Pulmonary artery endothelial cell (primary cell): Measurements from ENCODE around the gene HIVEP3. TPM values are rescaled to one million over a fixed set of nuclear protein-coding genes. Genes with fewer than 3 reads are reported as not detected.
A peak's percentile ranks its signal among the peaks of the same experiment; 100 is the strongest.

Experiments
- DNase-seq: peaks from one replicate; pipeline ENCODE4 v3.0.0-alpha.2; 2011; ENCODE audit warnings: low read depth, low spot score
- total RNA-seq: library from RNA; depleted of rRNA; stranded (reverse); fragments of >200 nt; gene quantifications from 2 replicates; pipeline ENCODE4 v1.2.3, GENCODE V29; 2014

Gene HIVEP3
- total RNA-seq, 1 donor from 2014 or later: 1.1 TPM

DNA sequence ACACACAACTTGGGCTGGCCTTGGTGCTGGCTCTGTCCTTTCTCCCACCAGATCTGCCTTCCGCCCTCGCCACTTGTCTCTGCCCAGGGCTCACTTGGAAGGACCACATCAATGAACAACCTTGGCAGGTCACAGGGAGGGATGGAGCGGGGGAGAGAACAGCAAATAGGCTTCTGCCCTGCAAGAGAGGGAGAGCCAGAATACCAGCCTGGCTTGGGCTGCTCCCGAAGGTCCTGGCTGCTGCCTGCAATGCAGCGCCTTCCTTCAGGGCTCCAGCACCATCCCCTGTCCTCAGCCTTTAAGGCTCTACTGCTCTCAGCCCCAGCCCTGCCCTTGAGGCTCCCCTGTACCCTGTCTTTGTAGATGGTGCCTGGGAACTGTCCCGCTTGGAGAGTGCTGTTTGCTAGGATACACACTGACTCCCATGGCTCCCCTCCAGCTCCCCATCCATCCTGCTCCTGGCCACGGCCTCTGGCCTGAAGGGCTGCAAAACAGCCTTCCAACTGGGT lies 43.8 kb downstream of the HIVEP3 start:
- no peak for DNase-seq

DNA sequence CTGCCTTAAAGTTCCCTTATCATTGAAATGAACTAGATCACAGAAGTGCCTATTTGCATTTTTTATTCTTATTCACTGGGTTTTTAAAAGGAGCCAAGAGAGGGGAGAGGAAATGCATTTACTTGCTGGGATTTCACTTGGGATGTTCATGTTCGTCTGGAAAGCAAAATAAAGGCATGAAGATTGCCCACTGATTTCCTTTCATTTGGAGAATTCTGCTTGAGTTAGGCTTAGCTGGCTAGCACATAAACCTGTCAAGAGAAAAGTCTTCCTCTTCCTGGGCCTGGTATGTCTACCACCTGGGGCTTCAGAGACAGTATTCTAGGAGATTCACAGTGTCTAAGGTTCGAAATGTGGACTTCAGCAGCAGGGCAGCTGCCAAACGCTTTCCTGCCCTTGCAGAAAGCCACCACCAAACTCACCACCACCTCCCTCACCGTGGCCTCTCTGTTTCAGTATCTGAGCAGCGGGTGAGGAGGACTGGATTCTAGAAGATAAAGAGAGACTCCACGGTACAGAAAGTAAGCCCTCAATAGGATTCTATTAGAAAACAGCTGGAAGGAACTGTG lies 44.5 kb downstream of the HIVEP3 start:
- no peak for DNase-seq

DNA sequence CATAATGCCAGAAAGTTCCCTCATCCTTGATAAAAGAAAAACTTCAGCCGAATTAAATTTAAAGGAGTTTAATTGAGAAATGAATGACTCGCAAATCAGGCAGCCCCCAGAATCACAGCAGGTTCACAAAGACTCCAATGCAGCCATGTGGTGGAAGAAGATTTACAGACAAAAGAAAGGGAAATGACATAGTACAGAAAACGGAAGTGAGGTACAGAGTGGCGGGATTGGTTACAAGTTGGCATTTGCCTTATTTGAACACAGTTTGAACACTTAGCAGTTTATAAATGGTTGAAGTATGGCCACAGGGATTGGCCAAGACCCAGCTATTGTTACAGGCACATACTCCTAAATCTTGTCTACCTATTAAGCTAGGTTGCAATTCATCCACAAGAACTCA lies 46.6 kb downstream of the HIVEP3 start:
- no peak for DNase-seq

DNA sequence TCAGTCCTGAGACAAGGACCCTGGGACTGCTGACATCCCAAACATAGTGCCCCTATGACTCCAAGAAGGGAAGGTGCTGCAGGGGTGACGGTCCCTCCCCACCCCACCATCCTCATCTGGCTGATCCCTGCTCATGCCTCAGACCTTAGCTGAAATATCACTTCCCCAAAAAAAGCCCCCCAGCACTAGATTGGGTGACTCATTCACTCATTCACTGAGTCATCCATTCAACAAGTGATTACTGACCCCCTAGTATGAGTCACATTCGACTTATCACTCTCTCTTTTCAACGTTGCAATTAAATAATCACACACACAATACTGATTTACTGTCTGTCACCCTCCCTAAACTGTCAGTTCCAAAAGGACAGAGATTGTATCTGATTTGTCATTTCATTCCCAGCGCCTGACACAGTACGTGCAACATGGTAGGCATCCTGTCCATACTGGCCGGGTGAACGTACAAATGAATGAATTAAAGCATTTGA lies 48.6 kb downstream of the HIVEP3 start:
- peak; percentile 32 for DNase-seq

DNA sequence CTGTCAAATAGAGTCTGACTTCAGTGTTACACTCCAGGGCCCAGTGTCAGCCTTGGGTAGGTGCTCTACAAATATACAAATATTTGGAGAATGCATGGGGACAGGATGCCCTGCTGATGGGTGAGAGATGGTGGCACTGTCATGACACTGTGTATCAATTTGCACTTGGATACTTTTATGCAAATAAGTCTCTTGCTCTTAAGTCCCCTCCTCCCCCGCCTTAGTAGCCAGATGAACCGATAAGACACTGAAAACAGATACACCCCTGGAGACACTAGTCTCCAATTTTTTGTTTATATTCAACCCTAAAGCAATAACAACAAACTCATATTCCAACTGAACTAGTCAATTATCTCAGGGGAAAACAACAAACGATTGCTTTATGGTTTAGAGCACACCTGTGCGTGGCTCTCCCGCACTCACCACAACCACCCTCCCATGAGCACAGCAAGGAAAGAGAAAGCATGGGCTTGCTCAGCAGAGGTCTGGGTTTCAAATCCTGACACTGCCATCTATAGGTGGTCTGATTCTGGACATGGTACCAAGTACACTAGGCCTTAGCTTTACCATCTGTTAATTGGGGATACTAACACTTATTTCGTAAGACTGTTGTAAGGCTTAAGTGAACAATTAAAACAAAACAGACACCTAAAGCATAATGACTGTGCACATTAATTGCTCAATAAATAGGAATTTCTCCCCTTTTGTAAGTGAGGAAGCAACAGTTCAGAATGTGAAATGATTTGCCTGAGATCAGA lies 50.3 kb downstream of the HIVEP3 start:
- no peak for DNase-seq

DNA sequence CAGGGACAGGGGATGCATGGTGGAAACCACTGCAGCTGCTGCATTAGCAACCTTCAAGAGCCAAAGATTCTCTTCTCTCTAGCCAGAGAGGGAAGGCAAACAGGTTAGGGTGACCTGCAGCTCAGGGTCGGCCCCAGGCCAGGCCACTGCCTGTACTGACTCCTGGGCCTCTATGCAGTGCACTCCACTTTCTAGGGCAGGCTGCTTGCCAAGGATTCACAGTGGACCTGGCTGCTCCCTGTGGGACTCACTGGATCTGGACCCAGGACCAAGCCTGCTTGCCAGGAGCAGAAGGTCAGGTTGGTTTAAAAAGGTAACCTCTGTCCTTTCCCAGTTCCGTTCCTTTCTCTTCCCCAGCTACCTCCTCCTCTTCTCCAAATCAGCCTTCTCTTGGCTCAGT lies 52.4 kb downstream of the HIVEP3 start:
- no peak for DNase-seq

DNA sequence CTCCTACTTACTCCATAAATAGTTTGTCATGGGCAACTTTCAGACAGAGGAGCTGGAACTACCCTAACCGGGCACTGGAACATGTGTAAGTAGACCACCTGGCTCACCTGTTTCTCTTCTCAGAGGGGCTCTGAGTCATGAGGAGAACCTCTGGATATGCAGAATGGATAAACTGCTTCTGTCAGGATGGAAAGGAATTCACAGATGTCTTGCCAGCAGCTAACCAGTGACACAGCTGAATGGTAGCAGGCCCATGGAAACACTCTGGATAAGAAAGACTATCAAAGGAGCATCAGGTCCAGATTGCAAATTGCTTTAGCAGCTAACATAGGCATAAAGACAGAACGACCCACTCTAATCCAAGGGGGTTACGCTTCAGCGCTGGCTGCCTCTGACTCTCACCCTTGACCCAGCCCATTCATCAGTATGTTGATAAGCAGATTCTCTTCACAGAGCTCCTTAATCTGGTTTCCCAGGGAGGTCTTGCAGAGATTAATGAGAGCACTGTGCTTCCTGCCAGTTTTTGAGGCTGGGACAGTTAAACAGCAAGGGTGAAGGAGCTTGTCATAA lies 54.2 kb downstream of the HIVEP3 start:
- DNase-seq: no peak

DNA sequence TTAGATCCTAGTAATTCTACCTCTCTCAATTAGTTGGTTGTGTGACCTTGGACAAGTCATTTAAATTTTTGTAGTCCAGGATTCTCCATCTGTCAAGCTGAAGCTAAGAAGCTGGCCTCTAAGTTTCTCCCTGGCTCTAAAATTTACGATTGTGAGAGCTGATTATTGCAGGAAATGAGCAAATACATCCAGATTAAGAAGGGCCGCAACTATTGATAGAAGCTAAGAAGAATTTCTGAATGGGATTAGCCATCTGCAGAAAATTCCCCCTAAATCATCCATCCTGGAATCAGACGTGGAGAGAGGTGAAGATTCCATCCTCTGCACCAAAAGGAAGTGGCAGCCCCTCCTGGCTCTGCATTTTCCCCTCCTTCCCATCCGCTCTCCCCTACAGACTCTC lies 55.0 kb downstream of the HIVEP3 start:
- no peak for DNase-seq

DNA sequence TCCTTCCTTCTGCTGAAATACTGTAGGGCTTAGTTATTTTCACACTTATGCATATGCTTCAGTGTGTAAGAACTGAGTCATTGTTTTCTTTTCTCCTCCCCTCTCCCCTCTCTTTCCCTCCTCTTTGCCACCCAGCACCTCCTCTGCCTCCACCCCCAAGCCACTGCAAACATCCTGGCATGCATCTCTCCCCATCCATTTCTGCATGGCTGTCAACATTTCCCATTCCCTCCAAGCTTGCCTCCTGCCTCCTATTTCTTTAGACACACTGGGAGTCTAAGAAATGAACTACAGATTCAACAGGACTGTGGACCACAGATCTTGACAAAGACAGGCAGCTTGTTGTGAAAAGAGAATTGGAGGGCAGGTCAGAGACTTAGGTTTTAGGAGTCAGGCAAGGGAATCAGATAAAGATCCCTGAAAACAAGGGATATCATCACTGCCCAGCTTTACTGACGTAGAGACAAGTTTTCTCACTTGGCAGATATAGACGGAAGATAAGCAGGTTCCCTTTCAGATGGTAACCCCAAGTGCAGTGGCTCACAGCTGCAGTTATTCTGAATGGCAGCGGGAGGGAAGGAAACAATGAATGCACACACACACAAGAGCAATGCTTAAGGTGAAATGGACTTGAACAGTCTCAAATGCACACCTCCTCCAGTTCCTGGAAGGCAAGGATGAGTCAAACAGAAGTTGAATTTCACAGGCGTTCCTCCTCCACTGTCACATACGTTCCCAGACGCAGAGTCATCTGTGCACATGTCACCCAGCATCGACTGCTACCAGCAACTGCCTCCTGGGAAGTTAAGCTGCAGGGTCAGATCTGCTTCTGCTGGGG lies 56.1 kb downstream of the HIVEP3 start:
- DNase-seq: no peak

DNA sequence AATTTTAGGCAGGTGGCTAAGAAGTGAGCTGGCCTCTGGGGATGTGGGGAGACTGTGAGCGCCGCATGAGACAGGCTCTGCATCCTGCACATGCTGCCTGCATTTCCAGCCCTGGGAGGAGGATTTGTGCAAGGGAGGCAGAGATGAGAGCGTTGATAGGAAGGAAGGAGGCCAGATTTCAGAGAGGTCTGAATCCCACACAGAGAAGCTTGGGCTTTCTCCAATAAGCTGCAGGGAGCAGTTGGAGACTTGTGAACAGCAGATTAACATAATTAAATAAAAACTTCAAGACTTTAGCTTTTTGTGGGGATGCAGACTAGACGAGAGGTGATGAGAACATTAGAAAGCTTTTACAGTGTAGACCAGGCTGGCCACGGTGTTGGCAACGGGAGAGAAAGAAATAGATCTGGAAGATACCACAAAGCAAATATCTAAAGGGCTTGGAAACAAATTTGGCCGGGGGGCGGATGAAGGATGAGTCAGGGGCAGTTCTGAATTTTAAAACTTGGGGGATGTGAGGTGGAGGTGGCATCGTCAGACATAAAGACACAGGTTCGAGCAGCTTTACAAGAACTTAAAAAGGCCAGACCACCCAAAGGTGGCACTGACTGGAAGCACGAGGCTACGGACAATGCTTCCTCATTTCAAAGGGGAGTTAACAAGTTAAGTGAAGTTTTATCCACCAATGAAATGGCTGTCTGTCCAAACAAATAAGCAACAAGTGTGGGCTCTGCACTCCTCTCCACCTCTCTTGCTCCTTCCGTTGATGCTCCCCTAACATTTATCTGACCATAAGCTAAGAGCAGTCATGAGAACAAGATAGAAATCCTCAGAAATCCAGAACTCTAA lies 57.0 kb downstream of the HIVEP3 start:
- no peak for DNase-seq

DNA sequence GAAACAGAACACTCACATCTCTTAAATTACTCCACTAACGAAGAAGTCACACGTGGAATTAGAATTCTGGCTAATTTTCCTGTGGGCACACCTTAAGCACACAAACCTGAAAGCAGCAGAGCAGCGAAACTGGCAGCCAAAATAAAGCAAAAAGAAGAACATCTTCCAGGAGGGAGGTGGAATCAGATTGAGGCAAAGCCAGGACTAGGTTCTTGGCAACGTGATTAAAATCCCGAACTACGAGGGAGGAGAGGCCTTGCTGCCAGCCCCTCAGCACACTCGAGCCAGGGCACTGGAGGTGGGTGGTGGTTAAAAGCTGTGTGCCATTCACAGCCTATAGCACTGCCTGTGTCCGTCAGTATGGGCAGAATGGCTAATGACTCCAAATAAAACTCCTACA lies 58.0 kb downstream of the HIVEP3 start:
- DNase-seq: no peak

DNA sequence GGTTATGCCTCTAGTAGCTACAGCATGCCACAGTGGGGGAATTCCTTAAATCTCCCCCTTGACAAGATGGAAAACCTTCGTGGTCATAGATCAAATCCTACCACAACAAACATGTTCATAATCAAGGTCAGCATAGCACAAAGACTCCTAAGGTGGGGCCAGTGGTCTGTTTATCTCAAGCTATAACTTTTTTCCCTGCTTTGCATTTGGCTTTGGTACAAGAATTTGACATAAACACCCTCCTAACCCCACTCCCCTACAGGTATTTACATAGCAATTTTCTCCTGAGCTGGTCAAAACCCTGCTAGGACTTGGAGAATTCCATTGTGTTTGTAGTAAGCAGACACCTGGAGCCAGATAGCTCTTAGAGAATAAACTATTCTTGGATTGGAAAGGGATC lies 58.5 kb downstream of the HIVEP3 start:
- no peak for DNase-seq

DNA sequence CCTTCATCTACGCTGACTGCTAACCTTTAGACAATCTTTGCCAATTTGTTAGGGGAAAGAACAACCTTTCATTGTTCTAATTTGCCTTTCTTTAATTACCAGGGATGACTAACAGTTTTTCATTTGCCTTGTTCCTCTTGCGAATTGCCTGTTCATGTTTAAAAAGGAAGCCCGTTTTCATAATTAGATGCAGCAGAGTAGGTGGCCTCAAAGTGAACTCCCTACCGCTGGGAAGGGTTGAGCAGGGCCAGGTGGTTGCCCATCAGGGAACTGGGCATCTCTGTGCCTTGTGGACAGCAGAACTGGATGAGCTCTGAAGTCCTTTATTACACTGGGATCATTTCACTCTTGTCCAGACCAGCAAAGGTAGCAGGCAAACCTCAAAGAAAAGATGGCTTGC lies 59.0 kb downstream of the HIVEP3 start:
- DNase-seq: no peak

DNA sequence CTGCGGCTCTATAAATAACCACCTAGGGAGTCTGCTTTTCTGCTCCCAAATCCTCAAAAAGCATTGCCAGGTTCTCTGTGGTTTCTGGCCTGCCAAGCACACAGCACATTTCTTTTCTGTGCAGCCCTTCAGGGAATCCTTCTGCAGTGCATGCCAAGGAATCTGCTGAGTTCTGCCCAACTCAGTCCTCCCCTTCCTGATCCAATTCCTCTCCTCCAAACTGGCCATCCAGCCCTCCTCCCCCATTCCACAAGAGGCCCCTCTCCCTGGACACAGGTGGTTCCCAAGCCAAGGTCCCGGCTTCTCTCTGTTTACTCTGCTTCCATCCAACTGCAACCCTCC lies 61.8 kb downstream of the HIVEP3 start:
- no peak for DNase-seq

DNA sequence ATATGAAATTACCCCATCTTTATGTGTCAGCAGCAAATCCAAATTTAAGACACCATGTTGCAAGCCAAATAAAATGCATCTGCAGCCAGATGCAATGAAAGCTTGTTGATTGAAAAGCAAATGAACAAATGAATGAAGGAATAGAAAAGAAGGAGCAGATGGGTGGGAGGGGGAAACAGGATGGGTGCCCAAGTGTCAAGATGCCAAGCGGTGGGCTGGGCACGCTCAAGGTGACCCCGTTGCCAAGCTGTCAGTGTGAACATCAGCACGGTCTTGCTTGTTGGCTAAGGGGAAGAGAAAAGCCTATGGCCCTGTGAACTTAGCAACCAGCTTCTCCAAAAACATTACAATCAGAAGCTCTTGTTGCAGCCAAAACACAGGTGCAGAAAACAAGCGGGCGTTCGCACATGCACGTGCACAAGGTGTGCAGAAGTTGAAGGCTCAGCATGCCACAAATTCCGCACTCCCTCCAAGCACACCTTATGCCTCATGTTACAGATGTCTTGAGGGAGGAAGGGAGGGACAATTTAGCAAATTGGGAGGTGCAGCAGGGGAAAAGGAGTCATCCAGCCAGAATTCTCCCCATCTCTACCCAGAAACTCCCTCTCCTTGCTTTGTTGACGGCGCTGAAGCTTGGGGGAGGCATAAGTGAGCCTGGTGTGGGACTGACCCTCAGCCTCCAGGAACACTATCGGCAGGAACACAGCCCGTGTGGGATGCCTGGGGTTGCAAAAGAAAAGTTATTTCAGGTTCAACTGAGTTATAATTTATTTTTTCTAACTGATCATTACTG lies 62.4 kb downstream of the HIVEP3 start:
- no peak for DNase-seq

DNA sequence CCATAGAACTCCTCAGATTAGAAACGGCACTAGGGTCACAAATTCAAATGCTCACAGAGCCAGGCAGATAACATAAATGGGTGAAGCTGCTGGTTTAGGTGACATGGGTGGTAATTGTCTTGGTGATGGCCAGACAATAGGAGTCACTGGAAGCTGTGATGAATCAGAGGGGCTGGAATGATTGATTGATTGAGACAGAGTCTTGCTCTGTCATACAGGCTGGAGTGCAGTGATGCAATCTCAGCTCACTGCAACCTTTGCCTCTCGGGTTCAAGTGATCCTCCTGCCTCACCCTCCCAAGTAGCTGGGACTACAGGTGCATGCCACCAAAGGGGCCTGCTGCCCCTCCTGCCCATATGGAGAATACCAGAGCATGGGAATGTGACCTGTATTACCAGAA lies 63.0 kb downstream of the HIVEP3 start:
- no peak for DNase-seq

DNA sequence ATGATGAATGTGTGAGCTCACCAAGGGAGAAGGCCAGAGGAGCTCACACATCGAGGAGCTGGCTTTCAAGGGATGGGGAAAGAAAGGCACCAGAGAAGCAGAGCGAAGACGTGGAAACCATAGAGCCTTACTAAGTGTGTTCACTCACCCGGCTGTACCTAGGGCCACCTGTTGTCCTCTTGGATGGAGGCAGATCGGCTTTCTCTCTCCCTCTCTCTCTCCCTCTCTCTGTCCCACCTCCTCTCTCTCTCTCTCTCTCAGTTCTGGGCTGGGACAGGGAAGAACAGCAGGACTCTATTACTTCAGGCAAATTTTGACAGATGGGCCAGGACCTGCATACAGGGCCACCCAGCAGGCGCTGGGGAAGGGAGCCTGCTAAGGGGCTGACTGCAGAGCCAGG lies 64.8 kb downstream of the HIVEP3 start:
- DNase-seq: no peak

DNA sequence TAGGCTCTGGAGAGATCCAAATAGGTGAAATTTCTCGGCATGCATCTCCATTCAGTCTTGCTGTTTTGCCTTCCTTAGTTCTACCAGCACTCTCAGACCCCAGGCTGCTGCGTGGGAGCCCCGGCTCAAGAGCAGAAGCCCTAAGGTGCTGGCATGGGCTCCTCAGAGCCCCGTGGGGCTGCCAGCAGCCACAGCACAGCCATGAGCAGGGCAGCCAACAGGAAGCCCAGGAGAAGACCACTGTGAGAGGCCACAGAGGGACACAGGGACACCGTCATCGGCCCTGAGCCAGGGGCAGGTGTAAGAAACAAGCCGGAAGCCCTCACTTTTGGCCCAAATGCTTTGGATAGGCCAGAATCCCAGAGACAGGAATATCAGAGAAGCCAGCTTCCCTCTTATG lies 66.6 kb downstream of the HIVEP3 start:
- no peak for DNase-seq

DNA sequence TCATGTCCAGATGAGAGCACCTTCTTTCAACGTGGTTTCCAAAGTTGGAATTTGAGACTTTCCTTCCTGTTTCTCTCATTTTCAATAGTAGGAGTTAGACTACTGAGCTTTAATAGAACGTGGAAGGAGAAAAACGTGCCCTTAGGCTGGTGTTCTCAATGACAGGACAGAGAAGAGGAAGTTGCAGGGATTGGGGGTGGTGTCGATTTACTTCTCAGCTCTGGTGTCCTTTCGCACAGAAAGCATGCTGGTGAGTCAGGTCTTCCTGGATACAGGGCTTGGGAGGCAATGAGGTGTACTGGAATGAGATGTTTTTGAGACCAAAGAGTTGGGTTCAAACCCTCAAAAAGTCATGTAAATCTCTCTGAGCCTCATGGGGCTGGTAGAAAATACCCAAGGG lies 67.1 kb downstream of the HIVEP3 start:
- peak; percentile 64 for DNase-seq

DNA sequence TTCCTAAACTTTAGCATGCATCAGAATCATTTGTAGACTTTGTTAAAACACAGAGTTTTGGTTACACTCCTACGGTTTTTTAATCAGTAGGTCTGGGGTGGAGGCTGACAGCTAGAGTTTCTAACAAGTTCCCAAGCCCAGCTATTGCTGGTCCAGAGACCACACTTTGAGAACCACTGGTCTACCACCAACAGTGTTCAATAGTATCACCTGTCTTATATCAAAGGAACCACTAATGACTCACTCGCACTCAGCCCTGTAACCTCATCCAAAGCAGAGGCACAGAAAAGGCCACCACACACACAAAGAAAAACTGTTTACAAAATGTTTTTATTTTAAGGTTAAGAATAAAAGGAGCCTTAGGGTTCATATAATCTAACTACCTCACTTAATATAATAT lies 68.7 kb downstream of the HIVEP3 start:
- no peak for DNase-seq
